Activated CD8-positive, alpha-beta memory T cell treated with anti-CD3 and anti-CD28 coated beads, Interleukin-2, amount 10 ng/mL, durations not matched to agents 7 days and 5 days (primary cell): ENCODE results near the gene FAM174C. TPM values are rescaled to one million over a fixed set of nuclear protein-coding genes. Genes with fewer than 3 reads are reported as not detected.

Experiments
- ATAC-seq: fragments of 150-1000 bp; cut with Tn5 transposase; one replicate; pipeline ENCODE4 v1.10.0; 2021; ENCODE audit warnings: moderate library complexity
- CTCF ChIA-PET: fragments of 350-600 bp; sonication (Branson Sonifier 250); formaldehyde crosslinking; loops from one replicate; lab custom pipeline; 2021; ENCODE audit warnings: antibody characterized with exemption; lab: Charles Lee
- DNase-seq: peaks from one replicate; pipeline ENCODE4 v3.0.0-alpha.2; 2020
- H3K27ac Mint-ChIP-seq: one replicate; pipeline ENCODE4 v1.8.0; 2021; ENCODE audit warnings: mild to moderate bottlenecking, mixed read lengths
- H3K27me3 Mint-ChIP-seq: one replicate; pipeline ENCODE4 v1.8.0; 2021; ENCODE audit warnings: mixed read lengths
- H3K36me3 Mint-ChIP-seq: one replicate; pipeline ENCODE4 v1.8.0; 2021; ENCODE audit warnings: mild to moderate bottlenecking, mixed read lengths
- H3K4me1 Mint-ChIP-seq: one replicate; pipeline ENCODE4 v1.8.0; 2021; ENCODE audit warnings: mixed read lengths
- H3K4me3 Mint-ChIP-seq: one replicate; pipeline ENCODE4 v1.8.0; 2021; ENCODE audit warnings: mild to moderate bottlenecking, moderate library complexity, mixed read lengths
- H3K9me3 Mint-ChIP-seq: one replicate; pipeline ENCODE4 v1.8.0; 2022; ENCODE audit warnings: low read depth, mixed read lengths
- total RNA-seq, 2 experiments: library from RNA; stranded (reverse); gene quantifications; one replicate each; pipeline ENCODE4 v1.2.3, GENCODE V29; 2021

The FAM174C gene
- total RNA-seq, 2 experiments from 2014 or later = 54.7 to 60.3 TPM

DNA sequence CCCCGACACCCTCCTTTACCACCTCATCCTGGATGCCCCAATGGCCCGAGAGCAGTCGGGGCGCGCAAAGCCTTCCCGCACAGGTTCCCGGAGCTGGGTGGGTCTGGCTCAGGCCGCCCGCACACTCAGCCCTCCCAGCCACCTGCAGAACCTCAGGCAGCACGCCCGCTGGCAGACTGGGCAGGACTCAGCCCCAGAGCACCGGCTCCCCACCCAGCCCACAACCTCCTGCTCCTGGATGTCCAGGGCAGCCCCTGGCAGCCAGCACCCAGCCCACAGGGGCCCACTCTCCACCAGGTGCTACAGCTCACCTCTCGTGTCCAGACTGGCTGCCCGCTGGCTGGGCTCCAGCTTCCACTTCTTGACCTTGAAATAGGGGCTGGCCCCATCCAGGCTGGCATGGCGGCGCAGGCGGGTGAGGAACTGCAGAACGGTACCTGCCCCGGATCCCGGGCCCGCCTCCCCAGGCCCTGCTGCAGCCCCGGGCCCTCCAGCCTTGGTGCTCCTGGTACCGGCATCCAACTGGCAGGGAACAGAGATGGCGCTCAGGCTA, 42.1 kb upstream of the FAM174C start:
- Mint-ChIP-seq H3K4me1 (peaks cover under 1% of the 10 kb centered on the region), H3K9me3 (no peaks in the 10 kb centered on the region), H3K27ac (no peak overlapping the region), H3K27me3 (peaks cover 3% of the 10 kb centered on the region), H3K36me3 (peaks cover under 1% of the 10 kb centered on the region), H3K4me3 (no peak overlapping the region)
- CTCF ChIA-PET = interaction anchor here (0.5 to 1.3 kb wide), 2 partner anchors 11 to 1401 kb away, joined by 3 to 4 read pairs; no protein-coding TSS in a partner anchor
- DNase-seq = no peak
- no peak for ATAC-seq

DNA sequence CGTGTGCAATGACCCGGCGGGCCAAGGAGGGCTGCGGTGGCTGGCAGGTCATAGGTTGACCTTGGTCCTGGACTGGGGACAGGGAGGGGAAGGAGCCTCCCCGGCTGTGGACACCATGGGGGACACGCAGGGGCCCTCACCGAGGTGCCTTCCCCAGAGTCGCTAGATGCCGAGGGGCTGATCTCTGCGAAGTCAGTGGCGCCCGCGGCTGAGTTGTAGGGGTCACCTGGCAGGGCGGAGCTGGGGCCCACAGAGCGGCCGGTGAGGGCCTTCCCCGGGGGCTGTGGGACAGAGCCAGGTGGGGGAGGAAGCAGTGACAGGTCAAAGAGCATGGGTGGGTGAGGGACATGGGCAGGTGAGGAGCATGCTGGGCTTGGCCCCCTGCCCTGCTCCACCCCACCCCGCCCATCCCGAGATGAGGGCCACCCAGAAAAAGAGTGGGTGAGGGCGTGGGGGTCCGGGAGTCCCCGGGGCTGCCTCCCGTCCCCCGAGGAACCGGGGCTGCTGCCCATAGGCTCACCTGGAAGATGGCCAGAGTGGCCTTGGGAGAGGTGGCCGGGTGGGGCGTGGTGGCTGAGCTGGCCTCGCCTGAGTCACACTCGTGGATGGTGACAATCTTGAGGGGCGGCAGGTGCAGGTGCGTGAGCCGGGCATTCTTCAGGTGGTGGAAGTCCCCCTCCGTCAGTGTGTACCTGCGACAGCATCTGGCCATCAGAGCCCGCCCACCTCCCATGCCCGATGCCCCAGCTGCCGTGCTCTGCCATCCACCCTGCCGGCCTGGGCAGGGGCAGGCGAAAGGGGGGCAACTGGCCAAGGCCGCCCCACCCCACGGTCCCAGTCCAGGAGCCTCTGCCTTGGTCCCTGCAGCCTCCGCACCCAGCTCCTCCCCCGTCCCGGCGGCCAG, 41.0 kb upstream of the FAM174C start:
- Mint-ChIP-seq H3K27me3 (peaks cover 14% of the 10 kb centered on the region), H3K27ac (no peak overlapping the region), H3K4me1 (peaks cover 7% of the 10 kb centered on the region), H3K9me3 (no peaks in the 10 kb centered on the region), H3K36me3 (no peaks in the 10 kb centered on the region), H3K4me3 (no peak overlapping the region)
- CTCF ChIA-PET = no interaction called here
- DNase-seq = no peak
- ATAC-seq = no peak

DNA sequence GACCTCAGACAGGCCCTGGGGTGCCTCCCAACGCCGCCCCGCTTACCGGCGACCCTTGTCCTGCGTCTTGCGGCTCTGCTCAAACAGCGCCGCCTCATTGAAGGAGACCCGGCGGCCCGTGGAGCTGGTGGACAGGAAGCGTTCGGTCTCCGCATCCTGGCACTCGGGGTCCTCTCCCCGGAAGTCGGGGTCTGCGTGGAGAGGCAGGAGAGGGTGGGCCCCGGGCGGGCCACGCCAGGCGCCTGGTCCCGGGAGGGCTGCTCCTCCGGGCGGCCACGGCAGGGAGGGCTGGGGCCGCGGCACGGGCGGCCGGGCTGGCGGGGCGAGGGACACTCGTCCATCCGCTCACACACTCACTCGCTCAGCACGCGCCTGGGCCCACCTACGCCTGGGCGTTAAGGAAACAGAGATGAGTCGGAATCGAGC, 40.4 kb upstream of the FAM174C start:
- H3K4me3 Mint-ChIP-seq = no peak overlapping the region
- no peaks in the 10 kb centered on the region for H3K36me3 Mint-ChIP-seq
- ATAC-seq (no peak), DNase-seq (no peak)
- H3K9me3 Mint-ChIP-seq = no peaks in the 10 kb centered on the region
- CTCF ChIA-PET = no interaction called here
- peaks cover 7% of the 10 kb centered on the region for H3K4me1 Mint-ChIP-seq
- H3K27me3 Mint-ChIP-seq = peaks cover 16% of the 10 kb centered on the region
- no peak overlapping the region for H3K27ac Mint-ChIP-seq

DNA sequence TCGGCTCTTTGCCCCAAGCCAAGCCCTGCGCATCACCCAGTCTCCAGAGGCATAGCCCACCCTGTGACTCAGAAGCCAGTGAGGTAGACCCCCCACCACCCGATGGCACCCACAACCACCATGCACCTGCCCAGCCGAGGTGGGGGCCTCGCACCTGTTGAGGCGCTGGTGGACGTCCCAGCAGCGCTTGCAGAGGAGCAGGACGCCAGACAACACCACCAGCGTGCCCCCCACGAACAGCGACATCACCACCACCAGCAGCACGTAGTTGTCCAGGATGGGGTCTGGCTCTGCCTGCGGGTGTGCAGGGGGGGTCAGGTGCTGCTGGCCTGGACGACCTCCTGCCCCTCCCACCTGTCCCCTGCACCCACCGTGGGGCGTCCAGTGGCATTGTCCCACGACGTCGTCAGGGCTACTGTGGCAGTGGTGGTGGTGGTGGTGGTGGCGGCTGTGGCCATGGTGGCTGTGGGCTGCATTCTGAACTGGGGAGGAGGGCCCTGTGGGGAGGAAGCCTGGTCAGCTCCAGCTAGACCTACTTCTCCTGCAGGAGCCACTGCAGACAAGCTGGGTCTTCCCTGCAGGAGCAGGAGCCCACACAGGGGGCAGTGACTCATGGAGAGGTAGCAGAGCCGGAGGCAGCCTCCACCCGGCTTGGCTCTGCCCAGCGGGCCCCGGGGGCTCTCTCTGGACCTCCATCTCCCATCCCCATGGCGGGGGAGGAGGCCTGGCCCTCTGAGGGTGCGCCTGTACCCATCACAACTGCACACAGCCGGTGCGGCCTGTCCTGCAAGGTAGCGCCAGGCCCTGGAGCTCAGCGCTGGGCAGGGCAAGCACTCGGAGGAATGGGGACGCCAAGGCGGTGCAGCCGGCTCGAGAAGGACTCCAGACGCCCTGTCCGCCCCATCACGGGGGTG, 39.4 kb upstream of the FAM174C start:
- ATAC-seq = no peak
- H3K27me3 Mint-ChIP-seq = peaks cover 16% of the 10 kb centered on the region
- CTCF ChIA-PET = interaction anchor here (0.7 kb wide), 1 partner anchor 69 kb away, joined by 3 read pairs; no protein-coding TSS in a partner anchor
- peaks cover 9% of the 10 kb centered on the region for H3K4me1 Mint-ChIP-seq
- DNase-seq = no peak
- no peaks in the 10 kb centered on the region for H3K9me3 Mint-ChIP-seq
- H3K27ac Mint-ChIP-seq = no peak overlapping the region
- H3K36me3 Mint-ChIP-seq = no peaks in the 10 kb centered on the region
- H3K4me3 Mint-ChIP-seq = no peak overlapping the region

DNA sequence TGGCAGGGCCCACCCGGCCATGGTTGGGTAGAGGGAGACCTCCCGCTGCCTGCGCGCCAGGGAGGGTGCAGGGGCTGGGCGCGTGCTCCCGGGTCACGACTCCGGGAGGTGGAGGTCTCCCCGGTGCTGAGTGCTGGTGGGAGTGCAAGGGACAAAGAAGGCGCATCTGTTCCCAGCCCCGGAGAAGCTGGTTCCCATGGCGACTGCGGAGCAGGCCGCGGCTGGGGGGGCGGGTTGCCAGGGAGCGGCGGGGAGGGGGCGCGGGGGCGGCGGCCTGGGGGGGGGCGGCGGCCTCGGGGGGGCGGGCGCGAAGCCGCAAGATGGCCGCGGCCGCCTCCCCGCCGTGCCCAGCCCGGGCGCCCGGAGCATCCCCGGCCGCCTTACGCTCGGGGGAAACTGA, 38.8 kb upstream of the FAM174C start:
- CTCF ChIA-PET = interaction anchor here (0.7 kb wide), 1 partner anchor 70 kb away, joined by 3 read pairs; no protein-coding TSS in a partner anchor
- ATAC-seq (no peak), DNase-seq (no peak)
- Mint-ChIP-seq H3K4me1 (peaks cover 15% of the 10 kb centered on the region), H3K9me3 (no peaks in the 10 kb centered on the region), H3K4me3 (no peak overlapping the region), H3K36me3 (no peaks in the 10 kb centered on the region), H3K27me3 (peaks cover 16% of the 10 kb centered on the region), H3K27ac (no peak overlapping the region)

DNA sequence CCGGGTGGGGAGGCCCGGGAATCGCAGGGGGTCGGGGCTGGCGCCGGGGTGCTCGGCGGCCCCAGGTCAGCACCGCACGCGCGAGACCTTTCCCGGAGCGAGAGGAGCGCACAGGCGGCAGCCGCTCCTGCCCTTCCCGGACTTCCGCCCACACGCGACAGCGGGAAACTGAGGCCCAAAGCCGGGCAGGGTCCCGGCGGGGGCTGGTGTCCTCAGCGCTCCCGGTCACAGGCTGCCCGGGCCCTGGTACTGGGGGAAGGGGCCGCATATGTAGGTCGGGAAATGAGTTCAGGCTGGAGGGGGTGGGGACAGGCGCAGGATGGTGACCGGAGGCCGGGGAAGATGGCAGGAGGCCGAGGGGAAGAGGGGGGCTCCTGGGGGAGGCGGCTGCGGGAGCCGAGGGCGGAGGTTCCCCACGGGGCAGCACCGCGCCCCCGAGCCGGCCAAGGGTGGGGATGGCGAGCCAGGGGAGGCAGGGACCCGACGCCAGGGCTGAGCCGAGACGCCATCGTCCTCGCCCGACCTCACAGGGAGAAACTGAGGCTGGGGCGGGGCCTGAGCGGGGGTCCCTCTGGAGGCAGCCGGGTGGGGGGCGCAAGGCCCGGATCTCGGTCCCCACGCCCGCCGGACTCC, 38.2 kb upstream of the FAM174C start:
- Mint-ChIP-seq H3K4me3 (no peak overlapping the region), H3K27me3 (peaks cover 16% of the 10 kb centered on the region), H3K36me3 (no peaks in the 10 kb centered on the region), H3K9me3 (no peaks in the 10 kb centered on the region), H3K27ac (no peak overlapping the region), H3K4me1 (peaks cover 16% of the 10 kb centered on the region)
- DNase-seq (no peak), ATAC-seq (no peak)
- CTCF ChIA-PET = no interaction called here

DNA sequence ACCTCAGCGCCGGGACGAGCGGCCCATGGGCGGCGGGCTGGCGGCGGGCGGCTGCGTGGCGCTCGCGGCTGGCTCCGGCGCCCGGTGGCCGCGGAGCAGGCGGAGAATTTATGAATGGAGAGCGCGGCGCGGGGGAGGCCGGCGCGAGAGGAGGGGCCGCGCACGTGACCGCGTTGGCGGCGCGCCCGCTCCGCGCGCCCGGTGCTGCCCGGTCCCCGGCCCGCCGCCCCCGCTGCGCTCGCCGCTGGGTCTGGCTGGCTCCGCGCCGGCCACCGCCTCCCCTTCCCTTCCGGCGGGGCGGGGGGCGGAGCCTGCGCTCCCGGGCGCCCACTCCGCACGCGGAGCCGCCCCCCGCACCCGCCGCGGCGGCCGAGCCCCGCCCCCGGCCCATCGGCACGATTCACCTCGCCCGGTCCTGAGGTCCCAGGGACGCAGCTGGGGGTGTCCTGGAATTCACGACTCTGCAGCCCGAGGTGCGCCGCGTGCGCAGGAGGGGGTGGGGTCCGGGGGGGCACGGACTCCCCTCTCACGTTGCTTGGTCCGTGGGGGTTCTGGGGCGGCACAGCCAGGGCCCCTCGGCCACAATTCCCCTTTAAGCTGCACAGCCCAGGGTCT, 37.5 kb upstream of the FAM174C start, which contains the start of gene CBARP:
CBARP (minus strand) TSS at position 252 of the 615 bp plus-strand sequence. CDS start 1,905 bp downstream, outside the sequence.
- H3K27me3 Mint-ChIP-seq = peaks cover 16% of the 10 kb centered on the region
- DNase-seq (no peak), ATAC-seq (no peak)
- CTCF ChIA-PET = interaction anchor here (1.0 to 10.1 kb wide), 4 partner anchors 15 to 318 kb away, joined by 3 to 723 read pairs (median 4); partner anchors contain the start of gene CIRBP
- no peaks in the 10 kb centered on the region for H3K36me3 Mint-ChIP-seq
- peaks cover 23% of the 10 kb centered on the region for H3K4me1 Mint-ChIP-seq
- no peaks in the 10 kb centered on the region for H3K9me3 Mint-ChIP-seq
- no peak within 1 kb of the TSS for H3K27ac Mint-ChIP-seq
- peak within 1 kb of the TSS; percentile 46 for H3K4me3 Mint-ChIP-seq

DNA sequence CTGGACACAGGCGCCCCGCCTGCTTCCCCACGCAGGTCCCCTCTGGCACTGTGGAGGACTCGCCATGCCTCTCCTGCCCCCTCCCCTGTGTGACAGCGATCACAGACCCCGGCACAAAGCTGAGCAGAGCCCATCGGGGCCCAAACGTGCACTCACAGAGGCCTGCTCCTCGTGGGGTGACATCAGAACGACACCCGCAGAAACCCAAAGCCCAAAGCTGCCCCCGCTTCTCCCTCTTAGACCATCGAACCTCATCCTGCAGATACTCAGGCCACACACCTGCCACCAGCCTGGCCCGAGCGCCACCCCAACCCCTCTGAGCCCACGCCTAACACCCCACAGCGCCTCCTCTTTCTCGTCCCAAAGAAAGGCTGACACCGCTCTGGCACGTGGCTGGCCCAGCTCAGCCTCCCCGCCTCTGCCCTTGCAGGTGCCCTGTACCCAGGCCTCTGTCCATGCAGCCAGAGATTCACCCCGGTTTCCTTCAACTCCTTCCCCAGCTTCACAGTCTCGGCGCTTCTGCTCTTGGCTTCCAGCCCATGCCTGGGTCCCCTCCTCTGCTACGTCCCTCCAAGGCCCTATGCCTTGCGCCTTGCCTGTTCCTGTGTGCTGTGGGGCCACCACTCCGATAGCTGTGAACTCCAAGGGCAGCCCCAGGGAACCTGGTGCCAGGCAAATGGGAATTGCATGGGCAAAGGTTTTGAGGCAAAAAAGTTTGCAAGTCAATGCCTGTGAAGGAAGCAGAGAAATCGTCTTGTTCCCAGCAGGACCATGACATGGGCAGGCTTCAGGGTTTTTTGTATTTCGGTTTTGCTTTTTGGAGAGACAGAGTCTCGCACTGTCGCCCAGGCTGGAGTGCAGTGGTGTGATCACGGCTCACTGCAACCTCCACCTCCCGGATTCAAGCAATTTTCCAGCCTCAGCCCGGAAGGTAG, 36.7 kb upstream of the FAM174C start:
- peaks cover 31% of the 10 kb centered on the region for H3K4me1 Mint-ChIP-seq
- H3K9me3 Mint-ChIP-seq = no peaks in the 10 kb centered on the region
- peak overlapping the region; percentile 46 for H3K4me3 Mint-ChIP-seq
- H3K36me3 Mint-ChIP-seq = no peaks in the 10 kb centered on the region
- CTCF ChIA-PET = interaction anchor here (0.8 to 10.1 kb wide), 7 partner anchors 16 to 319 kb away, joined by 3 to 723 read pairs (median 3); partner anchors contain the start of gene CIRBP
- H3K27ac Mint-ChIP-seq = no peak overlapping the region
- DNase-seq (no peak), ATAC-seq (no peak)
- H3K27me3 Mint-ChIP-seq = peaks cover 16% of the 10 kb centered on the region

DNA sequence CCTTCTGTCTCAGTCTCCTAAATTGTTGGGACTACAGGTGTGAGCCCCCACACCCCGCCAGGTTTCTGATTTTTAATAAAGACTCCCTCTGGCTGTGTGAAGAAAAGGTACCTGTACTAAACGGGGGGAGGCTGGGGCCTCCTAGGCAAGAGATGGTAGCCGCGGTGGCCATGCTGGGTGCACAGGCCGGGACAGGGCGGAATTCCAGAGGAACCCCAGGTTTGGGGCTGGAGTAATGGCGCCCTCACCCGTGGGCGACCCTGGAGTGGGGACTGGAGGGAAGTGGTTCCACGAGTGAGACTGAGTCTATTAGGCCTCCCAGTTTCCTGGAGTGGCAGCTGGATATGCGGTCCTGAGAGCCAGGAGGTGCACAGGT, 35.9 kb upstream of the FAM174C start:
- no peak overlapping the region for H3K27ac Mint-ChIP-seq
- no peaks in the 10 kb centered on the region for H3K9me3 Mint-ChIP-seq
- H3K27me3 Mint-ChIP-seq = peaks cover 16% of the 10 kb centered on the region
- CTCF ChIA-PET = interaction anchor here (1.0 to 10.1 kb wide), 5 partner anchors 17 to 211 kb away, joined by 3 to 723 read pairs (median 3); partner anchors contain the start of gene CIRBP
- peaks cover 31% of the 10 kb centered on the region for H3K4me1 Mint-ChIP-seq
- ATAC-seq (no peak), DNase-seq (no peak)
- no peak overlapping the region for H3K4me3 Mint-ChIP-seq
- H3K36me3 Mint-ChIP-seq = no peaks in the 10 kb centered on the region

DNA sequence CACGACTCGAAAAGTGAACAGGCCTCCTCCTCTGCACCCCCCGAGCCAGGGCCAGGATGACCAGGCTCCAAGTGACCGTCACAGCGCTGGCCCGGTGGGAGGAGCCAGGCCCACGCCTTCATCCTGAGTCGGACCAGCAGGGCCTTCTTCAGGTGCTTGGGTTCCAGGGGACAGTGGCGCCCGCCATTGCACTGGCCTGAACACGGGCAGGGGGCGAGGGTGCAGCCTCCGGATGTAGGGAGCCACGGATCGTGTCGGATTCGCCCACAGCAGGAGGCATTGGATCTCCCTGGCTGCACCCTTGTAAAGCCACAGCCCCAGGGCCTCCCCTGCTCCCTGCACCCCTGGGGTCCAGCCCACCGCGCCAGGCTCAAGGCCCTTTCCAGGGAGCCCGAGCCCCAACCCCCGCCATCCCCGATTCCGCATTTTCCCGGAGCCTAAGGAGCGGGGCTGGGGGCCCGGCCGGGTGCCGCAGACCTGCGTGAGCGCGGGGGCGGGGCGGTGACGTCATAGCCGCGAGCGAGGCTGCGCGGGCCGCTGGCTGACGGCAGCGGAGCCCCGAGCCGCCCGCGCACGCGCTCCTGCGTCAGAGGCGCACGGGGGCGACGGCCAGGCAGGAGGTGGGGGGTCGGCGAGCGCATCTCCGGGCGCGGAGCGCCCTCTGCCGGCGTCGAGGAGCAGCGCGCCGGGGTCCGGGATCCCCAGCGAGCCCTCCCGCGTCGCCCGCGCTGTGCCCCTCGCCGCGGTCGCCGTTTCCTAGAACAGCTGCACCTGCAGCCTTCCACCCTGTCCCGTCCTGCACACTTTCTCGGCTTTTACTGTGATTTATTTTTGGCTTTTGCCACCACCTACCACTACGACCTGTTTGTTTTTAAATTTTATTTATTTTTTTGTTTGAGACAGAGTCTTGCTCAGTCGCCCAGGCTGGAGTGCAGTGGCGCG, 35.3 kb upstream of the FAM174C start:
- peak; percentile 65 for ATAC-seq
- H3K4me3 Mint-ChIP-seq = peak overlapping the region; percentile 73

More for the DNA sequence above, 35.3 kb upstream of the FAM174C start:
- peak; percentile 93 for DNase-seq
- CTCF ChIA-PET = interaction anchor here (0.6 to 10.1 kb wide), 21 partner anchors 9 to 333 kb away, joined by 3 to 723 read pairs (median 3); partner anchors contain the start of genes CIRBP, CNN2 and FAM174C
- H3K36me3 Mint-ChIP-seq = no peaks in the 10 kb centered on the region
- no peaks in the 10 kb centered on the region for H3K9me3 Mint-ChIP-seq
- peaks cover 16% of the 10 kb centered on the region for H3K27me3 Mint-ChIP-seq
- peak overlapping the region; percentile 66 for H3K27ac Mint-ChIP-seq
- peaks cover 35% of the 10 kb centered on the region for H3K4me1 Mint-ChIP-seq
